Measurements from ENCODE around the gene ADGRL1. TPM values are rescaled to one million over a fixed set of nuclear protein-coding genes. Genes with fewer than 3 reads are reported as not detected.
A peak's percentile ranks its signal among the peaks of the same experiment; 100 is the strongest.

ADGRL1 gene
- total RNA-seq, 4 donors from 2014 or later, result 22.8 to 58.6 (median 48.8) TPM

DNA sequence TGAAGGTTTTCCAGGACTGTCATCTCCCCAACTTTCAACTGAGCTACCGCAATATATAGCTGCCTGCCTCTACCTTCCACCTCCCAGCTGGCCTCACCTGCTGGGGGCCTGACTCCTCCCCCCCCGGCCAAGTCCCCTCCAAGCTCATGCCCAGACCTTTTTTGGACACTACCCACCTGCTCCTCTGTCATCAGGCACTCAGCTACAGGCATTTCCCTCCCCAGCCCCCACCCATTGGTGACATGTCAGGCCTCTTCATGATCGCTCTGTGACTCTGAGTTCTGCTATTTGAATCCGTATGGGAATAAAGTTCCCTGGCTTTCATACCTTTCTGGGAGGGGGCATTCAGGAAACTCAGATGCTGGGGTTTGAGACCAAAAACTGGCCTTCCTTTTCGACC, 90.2 kb downstream of the ADGRL1 start:
- DNase-seq, result no peak
- Histone ChIP-seq H3K4me3 (no peak overlapping the region), H3K27ac (no peak overlapping the region), H3K4me1 (peaks cover 4 to 64% (median 14%) of the 10 kb centered on the region in 4 donors), H3K9me3 (no peaks in the 10 kb centered on the region), H3K27me3 (no peaks in the 10 kb centered on the region), H3K36me3 (no peaks in the 10 kb centered on the region)
- TF ChIP-seq, protein P1, sequence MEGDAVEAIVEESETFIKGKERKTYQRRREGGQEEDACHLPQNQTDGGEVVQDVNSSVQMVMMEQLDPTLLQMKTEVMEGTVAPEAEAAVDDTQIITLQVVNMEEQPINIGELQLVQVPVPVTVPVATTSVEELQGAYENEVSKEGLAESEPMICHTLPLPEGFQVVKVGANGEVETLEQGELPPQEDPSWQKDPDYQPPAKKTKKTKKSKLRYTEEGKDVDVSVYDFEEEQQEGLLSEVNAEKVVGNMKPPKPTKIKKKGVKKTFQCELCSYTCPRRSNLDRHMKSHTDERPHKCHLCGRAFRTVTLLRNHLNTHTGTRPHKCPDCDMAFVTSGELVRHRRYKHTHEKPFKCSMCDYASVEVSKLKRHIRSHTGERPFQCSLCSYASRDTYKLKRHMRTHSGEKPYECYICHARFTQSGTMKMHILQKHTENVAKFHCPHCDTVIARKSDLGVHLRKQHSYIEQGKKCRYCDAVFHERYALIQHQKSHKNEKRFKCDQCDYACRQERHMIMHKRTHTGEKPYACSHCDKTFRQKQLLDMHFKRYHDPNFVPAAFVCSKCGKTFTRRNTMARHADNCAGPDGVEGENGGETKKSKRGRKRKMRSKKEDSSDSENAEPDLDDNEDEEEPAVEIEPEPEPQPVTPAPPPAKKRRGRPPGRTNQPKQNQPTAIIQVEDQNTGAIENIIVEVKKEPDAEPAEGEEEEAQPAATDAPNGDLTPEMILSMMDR (IDR thresholded peaks at IDR 0.05), result no peak
- no peak for TF ChIP-seq POLR2A (IDR thresholded peaks at IDR 0.05)

DNA sequence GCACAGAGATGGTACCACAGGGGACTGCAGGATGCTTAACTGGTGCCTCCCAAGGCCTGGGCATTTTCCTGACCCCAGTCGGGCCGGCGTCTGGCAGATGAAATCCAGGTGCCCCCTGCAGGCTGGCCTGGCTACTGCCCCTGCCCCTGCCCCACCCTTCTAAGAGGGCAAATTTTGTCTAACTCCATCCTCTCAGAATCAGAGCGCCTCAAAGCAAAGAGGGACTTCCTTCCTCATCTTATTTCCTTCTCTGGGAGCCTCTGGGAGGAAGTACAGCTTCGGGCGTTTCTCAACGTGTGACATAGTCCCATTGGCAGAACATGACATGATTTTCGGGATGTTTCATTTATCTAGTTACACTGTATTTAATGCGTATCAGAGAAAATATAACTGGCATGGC, 91.1 kb downstream of the ADGRL1 start:
- peak; percentile 46 to 78 (median 69) for DNase-seq
- Histone ChIP-seq H3K27ac (peak overlapping the region in 1 of 4 donors; percentile 4), H3K27me3 (no peaks in the 10 kb centered on the region), H3K4me3 (no peak overlapping the region), H3K9me3 (no peaks in the 10 kb centered on the region), H3K4me1 (peaks cover 4 to 62% (median 14%) of the 10 kb centered on the region in 4 donors), H3K36me3 (no peaks in the 10 kb centered on the region)
- TF ChIP-seq, protein P1 (IDR thresholded peaks at IDR 0.05), result peak; percentile 25 to 53 (median 48)
- TF ChIP-seq POLR2A (IDR thresholded peaks at IDR 0.05), result no peak

DNA sequence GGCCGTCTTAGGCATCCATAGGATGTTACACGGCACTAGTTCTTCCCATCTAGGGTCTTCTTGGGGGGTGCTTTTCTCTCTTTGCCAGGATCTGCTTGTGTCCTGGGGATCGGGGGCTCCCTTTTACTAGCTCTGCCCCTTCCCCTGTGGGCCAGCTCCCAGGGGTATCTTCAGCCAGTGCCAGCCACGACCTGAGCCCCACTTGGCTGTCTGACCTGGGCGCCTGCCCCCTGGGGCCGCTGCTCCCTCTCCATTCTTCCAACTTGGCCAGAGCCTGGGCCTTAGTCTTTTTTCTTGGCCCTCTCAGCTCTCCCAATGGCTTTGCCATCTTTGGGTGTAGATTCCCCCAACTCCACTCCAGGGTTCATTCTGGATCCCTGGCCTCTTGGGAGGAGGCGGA, 91.5 kb downstream of the ADGRL1 start:
- no peak overlapping the region for H3K4me3 ChIP-seq
- H3K9me3 ChIP-seq, result no peaks in the 10 kb centered on the region
- H3K36me3 ChIP-seq, result no peaks in the 10 kb centered on the region
- no peak for DNase-seq
- TF ChIP-seq, protein P1 (IDR thresholded peaks at IDR 0.05), result no peak
- TF ChIP-seq POLR2A (IDR thresholded peaks at IDR 0.05), result no peak
- peaks cover 4 to 58% (median 14%) of the 10 kb centered on the region in 4 donors for H3K4me1 ChIP-seq
- H3K27ac ChIP-seq, result peak overlapping the region in 1 of 4 donors; percentile 4
- no peaks in the 10 kb centered on the region for H3K27me3 ChIP-seq

DNA sequence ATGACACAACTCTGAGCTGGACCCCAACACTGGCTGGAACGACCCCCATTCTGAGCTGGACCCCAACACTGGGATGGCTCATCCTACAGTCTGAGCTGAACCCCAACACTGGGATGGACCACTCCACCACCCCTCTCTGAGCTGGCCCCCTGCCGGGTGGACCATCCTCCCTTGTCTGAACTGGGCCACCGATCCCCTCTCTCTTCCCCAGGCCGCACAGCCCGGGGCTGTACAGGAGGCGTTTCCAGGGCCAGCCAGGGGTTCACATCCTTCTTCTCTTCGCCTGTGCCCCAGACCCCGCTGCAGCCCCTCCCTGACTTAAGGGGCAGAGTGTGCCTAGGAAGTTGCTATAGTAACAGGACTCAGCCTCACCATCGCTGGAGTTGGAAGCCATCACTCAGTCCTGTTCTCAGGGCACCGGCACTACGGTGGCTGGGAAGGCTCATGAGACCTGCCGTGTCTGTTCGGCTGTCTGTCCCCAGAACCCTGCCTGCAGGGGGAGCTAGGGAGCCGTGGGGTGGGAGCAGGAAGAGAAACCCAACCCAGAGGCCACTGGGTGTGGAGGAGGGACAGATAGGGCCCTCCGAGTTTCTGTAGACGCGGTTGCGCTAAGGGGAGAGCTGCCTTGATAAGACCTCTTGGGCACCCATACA, 92.1 kb downstream of the ADGRL1 start:
- Histone ChIP-seq H3K27ac (peak overlapping the region; percentile 52 to 70 (median 62)), H3K9me3 (no peaks in the 10 kb centered on the region), H3K27me3 (no peaks in the 10 kb centered on the region), H3K4me3 (no peak overlapping the region), H3K36me3 (no peaks in the 10 kb centered on the region), H3K4me1 (peaks cover 0 to 53% (median 13%) of the 10 kb centered on the region in 4 donors)
- peak in 1 of 3 donors; percentile 56 for DNase-seq
- no peak for TF ChIP-seq POLR2A (IDR thresholded peaks at IDR 0.05)
- TF ChIP-seq, protein P1 (IDR thresholded peaks at IDR 0.05), result peak in 2 of 6 experiments; percentile 33 to 36

DNA sequence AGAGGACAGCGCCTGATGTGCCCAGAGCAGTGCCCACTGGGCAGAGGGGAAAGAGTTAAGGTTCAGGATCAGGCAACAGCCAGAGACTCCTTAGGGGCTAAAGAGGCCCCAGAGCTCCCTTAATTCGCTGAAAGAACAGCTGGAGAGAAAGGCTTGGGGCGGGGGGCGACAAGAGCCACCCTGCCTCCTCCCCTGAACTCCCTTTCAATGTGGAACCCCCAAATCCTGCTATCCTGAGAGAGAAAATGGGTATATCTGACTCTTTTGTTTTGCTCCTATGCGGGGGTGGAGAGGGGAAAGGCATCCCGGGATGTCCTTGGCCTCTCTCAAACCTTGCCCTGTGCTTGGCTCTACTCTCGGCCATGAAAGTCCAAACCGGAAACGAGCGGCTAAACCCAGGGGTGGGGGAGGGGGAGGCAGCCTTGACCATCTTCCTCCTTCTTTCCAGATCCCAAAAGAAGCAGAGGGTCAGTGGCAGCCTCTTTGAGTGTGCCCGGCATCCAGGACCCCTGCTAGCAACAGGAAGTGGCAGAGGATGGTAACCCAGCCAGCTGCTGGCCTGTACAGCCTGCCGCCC, 93.1 kb downstream of the ADGRL1 start:
- H3K36me3 ChIP-seq, result no peaks in the 10 kb centered on the region
- H3K4me3 ChIP-seq, result peak overlapping the region in 1 of 4 donors; percentile 2
- no peak for TF ChIP-seq POLR2A (IDR thresholded peaks at IDR 0.05)
- no peaks in the 10 kb centered on the region for H3K9me3 ChIP-seq
- no peaks in the 10 kb centered on the region for H3K27me3 ChIP-seq
- DNase-seq, result no peak
- peak overlapping the region; percentile 52 to 70 (median 62) for H3K27ac ChIP-seq
- H3K4me1 ChIP-seq, result peaks cover 0 to 46% (median 10%) of the 10 kb centered on the region in 4 donors
